Nephron progenitor cell (in vitro differentiated cells): ENCODE results near the gene PCDHB12.

Experiments
- DNase-seq: peaks from one replicate; pipeline ENCODE4 v3.0.0; 2021
- H3K27ac Mint-ChIP-seq: 2 replicates; pipeline ENCODE4 v1.8.0; 2021; ENCODE audit warnings: mild to moderate bottlenecking, moderate library complexity, mixed read lengths
- H3K27me3 Mint-ChIP-seq: 2 replicates; pipeline ENCODE4 v1.8.0; 2021; ENCODE audit warnings: mild to moderate bottlenecking, low read depth, mixed read lengths; ENCODE audit not compliant: poor library complexity
- H3K36me3 Mint-ChIP-seq: 2 replicates; pipeline ENCODE4 v1.8.0; 2021; ENCODE audit warnings: low read depth, mixed read lengths
- H3K4me1 Mint-ChIP-seq: 2 replicates; pipeline ENCODE4 v1.8.0; 2021; ENCODE audit warnings: mixed read lengths
- H3K4me3 Mint-ChIP-seq: 2 replicates; pipeline ENCODE4 v1.8.0; 2021; ENCODE audit warnings: mild to moderate bottlenecking, moderate library complexity, mixed read lengths
- H3K9me3 Mint-ChIP-seq: 2 replicates; pipeline ENCODE4 v1.8.0; 2021; ENCODE audit warnings: mild to moderate bottlenecking, moderate library complexity, mixed read lengths
- CTCF ChIP-seq: fragments of 200-600 bp; sonication (generic); IDR thresholded peaks from 2 replicates; pipeline ENCODE4 v1.5.0; 2021; ENCODE audit warnings: antibody characterized with exemption

The PCDHB12 gene

GRCh38 chr5:141261238-141261546 lies 52.7 kb downstream of the PCDHB12 start:
- DNase-seq, result no peak
- peaks cover 99% of the 10 kb centered on the region for H3K9me3 Mint-ChIP-seq
- no peaks in the 10 kb centered on the region for H3K4me1 Mint-ChIP-seq
- peaks cover 74% of the 10 kb centered on the region for H3K36me3 Mint-ChIP-seq
- TF ChIP-seq CTCF, result no peak
- H3K27ac Mint-ChIP-seq, result no peak overlapping the region
- H3K27me3 Mint-ChIP-seq, result peaks cover 4% of the 10 kb centered on the region
- no peak overlapping the region for H3K4me3 Mint-ChIP-seq
